Tibial artery (tissue), 4 donors: ENCODE data around the gene PRDM16.

Source experiments
- DNase-seq, 2 donors: peaks; one replicate each; pipeline ENCODE4 v3.0.0-alpha.2; 2019
- H3K27ac ChIP-seq, 2 donors: fragments of 200-600 bp; sonication (generic) in 1 of 2; 1 replicate in 1 of 2; 2 replicates in 1 of 2; pipeline ENCODE4 v1.5.1; 2018 to 2019; ENCODE audit warnings: mild to moderate bottlenecking in 1 of 2
- H3K27me3 ChIP-seq, 2 donors: fragments of 200-600 bp; sonication (generic) in 1 of 2; one replicate each; pipeline versions ENCODE4 v1.5.1 to v1.6.0; 2016 to 2019
- H3K36me3 ChIP-seq, 3 donors: fragments of 200-600 bp; sonication (generic) in 2 of 3; one replicate each; pipeline ENCODE4 v1.5.1; 2016 to 2019; ENCODE audit warnings: mild to moderate bottlenecking in 2 of 3
- H3K4me1 ChIP-seq, 4 donors: fragments of 200-600 bp; sonication (generic) in 2 of 4; 1 replicate in 3 of 4; 2 replicates in 1 of 4; pipeline ENCODE4 v1.5.1; 2016 to 2019
- H3K4me3 ChIP-seq, 2 donors: fragments of 200-600 bp; sonication (generic) in 1 of 2; 1 replicate in 1 of 2; 2 replicates in 1 of 2; pipeline ENCODE4 v1.5.1; 2018 to 2019; ENCODE audit warnings: mild to moderate bottlenecking in 2 of 2
- H3K9me3 ChIP-seq, 3 donors: fragments of 200-600 bp; sonication (generic) in 1 of 3; one replicate each; pipeline ENCODE4 v1.5.1; 2016 to 2019
- CTCF ChIP-seq, 2 experiments: fragments of 200-600 bp in 1 of 2; fragments of 450-650 bp in 1 of 2; IDR thresholded peaks; one replicate each; pipeline ENCODE4 v1.5.1; 2017 to 2019; ENCODE audit warnings: antibody characterized with exemption in 2 of 2, mild to moderate bottlenecking in 1 of 2, moderate library complexity in 1 of 2
- intact Hi-C: fragments of 100-400 bp; cut with DNase I; formaldehyde crosslinking; loops from one replicate; pipeline ENCODE4 v1.15.0; 2023; ENCODE audit warnings: low total_unique reads

PRDM16 gene

GRCh38 chr1:3062616-3063378, 6.2 kb upstream of the PRDM16 start:
- Histone ChIP-seq H3K27ac (peak overlapping the region in 1 of 2 donors; percentile 30), H3K4me3 (peak overlapping the region in 1 of 2 donors; percentile 22), H3K9me3 (no peaks in the 10 kb centered on the region), H3K36me3 (peaks cover 26 to 29% (median 27%) of the 10 kb centered on the region in 3 donors), H3K27me3 (no peaks in the 10 kb centered on the region), H3K4me1 (peaks cover 0 to 49% (median 34%) of the 10 kb centered on the region in 4 donors)
- no peak for TF ChIP-seq CTCF (IDR thresholded peaks at IDR 0.05)
- intact Hi-C loops, result loop anchor here (5.0 kb wide), 2 partner anchors 220 to 365 kb away; no protein-coding TSS in a partner anchor
- peak in 1 of 2 donors; percentile 66 for DNase-seq

GRCh38 chr1:3063379-3064295, 5.4 kb upstream of the PRDM16 start:
- no peak for TF ChIP-seq CTCF (IDR thresholded peaks at IDR 0.05)

GRCh38 chr1:3064296-3064850, 4.6 kb upstream of the PRDM16 start:
- TF ChIP-seq CTCF (IDR thresholded peaks at IDR 0.05), result no peak
- intact Hi-C loops, result loop anchor here (5.0 kb wide), 2 partner anchors 218 to 363 kb away; no protein-coding TSS in a partner anchor
- H3K9me3 ChIP-seq, result no peaks in the 10 kb centered on the region
- DNase-seq, result no peak
- H3K36me3 ChIP-seq, result peaks cover 21 to 27% (median 24%) of the 10 kb centered on the region in 3 donors
- H3K4me3 ChIP-seq, result no peak overlapping the region
- H3K4me1 ChIP-seq, result peaks cover 0 to 59% (median 34%) of the 10 kb centered on the region in 4 donors
- H3K27ac ChIP-seq, result peak overlapping the region in 1 of 2 donors; percentile 98
- no peaks in the 10 kb centered on the region for H3K27me3 ChIP-seq

More at GRCh38 chr1:3063379-3064295, 5.4 kb upstream of the PRDM16 start:
- Histone ChIP-seq H3K36me3 (peaks cover 26 to 29% (median 27%) of the 10 kb centered on the region in 3 donors), H3K27ac (no peak overlapping the region), H3K4me1 (peaks cover 0 to 58% (median 34%) of the 10 kb centered on the region in 4 donors), H3K9me3 (no peaks in the 10 kb centered on the region), H3K27me3 (no peaks in the 10 kb centered on the region), H3K4me3 (peak overlapping the region; percentile 11 to 22)
- DNase-seq, result no peak
- intact Hi-C loops, result loop anchor here (5.0 kb wide), 2 partner anchors 219 to 364 kb away; no protein-coding TSS in a partner anchor

GRCh38 chr1:3064901-3065300, 4.1 kb upstream of the PRDM16 start:
- Histone ChIP-seq H3K27me3 (no peaks in the 10 kb centered on the region), H3K36me3 (peaks cover 19 to 26% (median 24%) of the 10 kb centered on the region in 3 donors), H3K4me3 (peak overlapping the region in 1 of 2 donors; percentile 92), H3K4me1 (peaks cover 0 to 59% (median 34%) of the 10 kb centered on the region in 4 donors), H3K27ac (peak overlapping the region; percentile 22 to 98), H3K9me3 (no peaks in the 10 kb centered on the region)
- intact Hi-C loops, result loop anchor here (5.0 kb wide), 5 partner anchors 157 to 362 kb away; no protein-coding TSS in a partner anchor
- DNase-seq, result no peak
- TF ChIP-seq CTCF (IDR thresholded peaks at IDR 0.05), result no peak

- Histone ChIP-seq H3K27me3 (no peaks in the 10 kb centered on the region), H3K4me1 (peaks cover 0 to 59% (median 34%) of the 10 kb centered on the region in 4 donors), H3K4me3 (peak overlapping the region; percentile 77 to 92), H3K27ac (peak overlapping the region; percentile 22 to 98), H3K36me3 (peaks cover 14 to 21% (median 21%) of the 10 kb centered on the region in 3 donors), H3K9me3 (no peaks in the 10 kb centered on the region)
- no peak for TF ChIP-seq CTCF (IDR thresholded peaks at IDR 0.05)
- intact Hi-C loops, result loop anchor here (5.0 kb wide), 3 partner anchors 157 to 342 kb away; no protein-coding TSS in a partner anchor
- DNase-seq, result no peak
Measured at GRCh38 chr1:3065396-3065795, 3.6 kb upstream of the PRDM16 start.
